ENCODE results near the gene AFF1. TPM values are rescaled to one million over a fixed set of nuclear protein-coding genes. Genes with fewer than 3 reads are reported as not detected.
A peak's percentile ranks its signal among the peaks of the same experiment; 100 is the strongest.

The AFF1 gene
- total and polyA plus RNA-seq, 4 donors = 7.2 to 42.8 (median 21.5) TPM

- Histone ChIP-seq H3K4me1 (ENCODE audit: control insufficient read depth in 4 of 4, insufficient read depth in 4 of 4, low read length in 3 of 4) (peaks cover 0 to 14% (median 9%) of the 10 kb centered on the region in 4 donors), H3K27ac (ENCODE audit: low read depth in 1 of 2, low read length in 2 of 2) (no peak overlapping the region), H3K9me3 (ENCODE audit: control insufficient read depth in 4 of 4, low read length in 3 of 4) (no peaks in the 10 kb centered on the region), H3K9ac (ENCODE audit: low read depth in 1 of 2, low read length in 2 of 2) (no peak overlapping the region), H3K27me3 (ENCODE audit: control insufficient read depth in 4 of 4, insufficient read depth in 4 of 4, low read length in 3 of 4) (no peaks in the 10 kb centered on the region), H3K4me3 (ENCODE audit: low read depth in 1 of 3, low read length in 3 of 3) (no peak overlapping the region), H3K36me3 (ENCODE audit: control insufficient read depth in 4 of 4, insufficient read depth in 3 of 4, low read depth in 1 of 4, low read length in 3 of 4) (no peaks in the 10 kb centered on the region)
- no peak for TF ChIP-seq RAD21 (IDR thresholded peaks at IDR 0.05)
- 75% methylated on average over 7 of the region's 7 CpGs for WGBS
- DNase-seq (ENCODE audit: low spot score) = no peak
Measured at GRCh38 chr4:86890790-86891189, 44.0 kb upstream of the AFF1 start.

GRCh38 chr4:86891762-86892635 lies 42.8 kb upstream of the AFF1 start, which contains the start of gene C4orf36:
Gene C4orf36 (minus strand): TSS chr4:86892422. CDS start chr4:86891520, 902 bp downstream.
- DNase-seq (ENCODE audit: low spot score) = peak; percentile 52

More at GRCh38 chr4:86891762-86892635, 42.8 kb upstream of the AFF1 start, which contains the start of gene C4orf36:
- Histone ChIP-seq H3K36me3 (ENCODE audit: control insufficient read depth in 4 of 4, insufficient read depth in 3 of 4, low read depth in 1 of 4, low read length in 3 of 4) (no peaks in the 10 kb centered on the region), H3K9me3 (ENCODE audit: control insufficient read depth in 4 of 4, low read length in 3 of 4) (no peaks in the 10 kb centered on the region), H3K4me1 (ENCODE audit: control insufficient read depth in 4 of 4, insufficient read depth in 4 of 4, low read length in 3 of 4) (peaks cover 0 to 14% (median 9%) of the 10 kb centered on the region in 4 donors), H3K27ac (ENCODE audit: low read depth in 1 of 2, low read length in 2 of 2) (peak within 1 kb of the TSS; percentile 61 to 75), H3K4me3 (ENCODE audit: low read depth in 1 of 3, low read length in 3 of 3) (peak within 1 kb of the TSS; percentile 79 to 88 (median 79)), H3K9ac (ENCODE audit: low read depth in 1 of 2, low read length in 2 of 2) (peak within 1 kb of the TSS; percentile 47 to 65), H3K27me3 (ENCODE audit: control insufficient read depth in 4 of 4, insufficient read depth in 4 of 4, low read length in 3 of 4) (no peaks in the 10 kb centered on the region)
- TF ChIP-seq JUND (IDR thresholded peaks at IDR 0.05) (no peak), ATF3 (IDR thresholded peaks at IDR 0.05) (peak; percentile 45), CTCF (IDR thresholded peaks at IDR 0.05; ENCODE audit: low read depth, low read length, missing input control) (no peak), MAX (IDR thresholded peaks at IDR 0.05) (peak; percentile 47), ZBTB33 (IDR thresholded peaks at IDR 0.05) (no peak), GABPA (IDR thresholded peaks at IDR 0.05 in 1 of 2, conservative IDR thresholded peaks at IDR 0.05 in 1 of 2) (no peak), EGR1 (IDR thresholded peaks at IDR 0.05; ENCODE audit: low read depth in 2 of 2) (no peak), FOXA1 (IDR thresholded peaks at IDR 0.05) (no peak), NR2F2 (IDR thresholded peaks at IDR 0.05) (no peak), RAD21 (IDR thresholded peaks at IDR 0.05) (peak; percentile 26 to 37), HNF4A (conservative IDR thresholded peaks at IDR 0.05) (peak; percentile 22 to 57), REST (IDR thresholded peaks at IDR 0.05) (peak; percentile 62), RXRA (IDR thresholded peaks at IDR 0.05) (no peak), FOXA2 (IDR thresholded peaks at IDR 0.05) (no peak), SP1 (IDR thresholded peaks at IDR 0.05) (no peak), TAF1 (conservative IDR thresholded peaks at IDR 0.05) (no peak), YY1 (IDR thresholded peaks at IDR 0.05) (peak; percentile 58), HNF4G (IDR thresholded peaks at IDR 0.05) (no peak)
- WGBS = 1% methylated on average over 84 of the region's 84 CpGs

All from liver (tissue), 9 donors.